GM12878 (cell line): ENCODE measurements around the gene KLRG1. TPM values are rescaled to one million over a fixed set of nuclear protein-coding genes. Genes with fewer than 3 reads are reported as not detected.

Source experiments
- BHLHE40 ChIP-seq, 2 experiments: fragments of 450-650 bp in 1 of 2; IDR thresholded peaks; 2 replicates each; pipeline ENCODE4 v1.6.1; 2011 to 2017; ENCODE audit warnings: low read depth in 2 of 2, borderline replicate concordance in 1 of 2, improper control_type of control experiment in 1 of 2, low read length in 1 of 2, mild to moderate bottlenecking in 1 of 2
- CREB1 ChIP-seq: IDR thresholded peaks from 2 replicates; pipeline ENCODE4 v1.6.1; 2012; ENCODE audit warnings: low read depth, mild to moderate bottlenecking, inconsistent platforms
- DPF2 ChIP-seq: fragments of 450-650 bp; IDR thresholded peaks from 2 replicates; pipeline ENCODE4 v1.6.1; 2017; ENCODE audit warnings: mild to moderate bottlenecking
- EGR1 ChIP-seq, 2 experiments: IDR thresholded peaks; 1 replicate in 1 of 2; 2 replicates in 1 of 2; pipeline ENCODE4 v1.6.1; 2011 to 2012; ENCODE audit warnings: low read depth in 2 of 2, low read length in 2 of 2, borderline replicate concordance in 1 of 2, mild to moderate bottlenecking in 1 of 2, moderate library complexity in 1 of 2
- EP300 ChIP-seq, 2 experiments: fragments of 150-350 bp in 1 of 2; IDR thresholded peaks; 2 replicates each; pipeline ENCODE4 v1.6.1; 2011 to 2012; ENCODE audit warnings: low read depth in 2 of 2, low read length in 2 of 2, borderline replicate concordance in 1 of 2, improper control_type of control experiment in 1 of 2, inconsistent platforms in 1 of 2; ENCODE audit not compliant: control insufficient read depth in 1 of 2
- ESRRA ChIP-seq: IDR thresholded peaks from 2 replicates; pipeline ENCODE4 v1.6.1; 2012; ENCODE audit warnings: mild to moderate bottlenecking, low read length, improper control_type of control experiment
- GABPA ChIP-seq: IDR thresholded peaks from 2 replicates; pipeline ENCODE4 v1.6.1; 2014; ENCODE audit warnings: antibody characterized with exemption, low read depth, mild to moderate bottlenecking, inconsistent platforms
- HDAC2 ChIP-seq: fragments of 200-600 bp; sonication (generic); IDR thresholded peaks from 2 replicates; pipeline ENCODE4 v1.6.1; 2017
- IKZF2 ChIP-seq, 2 experiments: fragments of 450-650 bp; IDR thresholded peaks; 2 replicates each; pipeline ENCODE4 v1.6.1; 2017; ENCODE audit warnings: mild to moderate bottlenecking in 2 of 2, moderate library complexity in 2 of 2
- KAT2A ChIP-seq: conservative IDR thresholded peaks from 2 replicates; pipeline ENCODE4 v1.6.1; 2011; ENCODE audit warnings: low read depth, low read length; ENCODE audit not compliant: control insufficient read depth
- MXI1 ChIP-seq: fragments of 150-350 bp; IDR thresholded peaks from 2 replicates; pipeline ENCODE4 v1.6.1; 2011; ENCODE audit warnings: low read depth, mild to moderate bottlenecking, inconsistent platforms, low read length, improper control_type of control experiment
- NFYB ChIP-seq: IDR thresholded peaks from 2 replicates; pipeline ENCODE4 v1.6.1; 2011; ENCODE audit warnings: low read depth, mild to moderate bottlenecking, low read length, improper control_type of control experiment, moderate library complexity; ENCODE audit not compliant: insufficient read depth
- NR2C2 ChIP-seq: IDR thresholded peaks from 2 replicates; pipeline ENCODE4 v1.6.1; 2011; ENCODE audit warnings: borderline replicate concordance, low read depth; ENCODE audit not compliant: control insufficient read depth, insufficient read length
- RCOR1 ChIP-seq: conservative IDR thresholded peaks from 2 replicates; pipeline ENCODE4 v1.6.1; 2012; ENCODE audit warnings: low read depth, low read length, improper control_type of control experiment
- SMAD1 ChIP-seq: fragments of 450-650 bp; IDR thresholded peaks from 2 replicates; pipeline ENCODE4 v1.6.1; 2018; ENCODE audit warnings: mild to moderate bottlenecking, low read depth; ENCODE audit not compliant: partially characterized antibody
- SMAD5 ChIP-seq: IDR thresholded peaks from 2 replicates; pipeline ENCODE4 v1.6.1; 2016; ENCODE audit warnings: antibody characterized with exemption, low read depth
- SUPT20H ChIP-seq: IDR thresholded peaks from 2 replicates; pipeline ENCODE4 v1.6.1; 2011; ENCODE audit warnings: low read depth, mild to moderate bottlenecking, low read length, moderate library complexity, borderline replicate concordance; ENCODE audit not compliant: control insufficient read depth
- TCF3 ChIP-seq: IDR thresholded peaks from 2 replicates; pipeline ENCODE4 v1.6.1; 2012; ENCODE audit warnings: low read depth, mild to moderate bottlenecking, low read length, borderline replicate concordance; ENCODE audit not compliant: insufficient read depth
- polyA plus RNA-seq, 11 experiments: library from polyadenylated mRNA; depleted of rRNA in 4 of 11; unstranded in 6 of 11; stranded (reverse) in 5 of 11; fragments of >200 nt; fragmentation: Nextera tagmentation in 4 of 11; fragmentation: Illumina TruSeq in 1 of 11; extraction: Ambion mirVana in 4 of 11; extraction: Trizol in 1 of 11; gene quantifications; 1 replicate in 1 of 11; 2 replicates in 10 of 11; pipeline versions ENCODE4 v1.2.1 to v1.2.3, GENCODE V29; 2011 to 2016; ENCODE audit warnings: inconsistent platforms in 2 of 11, missing spikeins in 2 of 11, low read depth in 1 of 11
- total RNA-seq, 4 experiments: library from RNA; depleted of rRNA in 3 of 4; stranded (reverse); fragments of >200 nt in 3 of 4; fragmentation: Illumina TruSeq in 1 of 4; extraction: Trizol in 1 of 4; gene quantifications; 2 replicates each; pipeline versions ENCODE4 v1.2.1 to v1.2.3, GENCODE V29; 2013 to 2021
- TF ChIP-seq, protein P1 (sequence below): IDR thresholded peaks from 2 replicates; pipeline ENCODE4 v1.6.1; 2011; ENCODE audit warnings: borderline replicate concordance, low read depth, mild to moderate bottlenecking, moderate library complexity, low read length; ENCODE audit not compliant: insufficient read depth, poor library complexity, severe bottlenecking
- TF ChIP-seq, protein P2 (sequence below): fragments of 450-650 bp; conservative IDR thresholded peaks from 2 replicates; pipeline ENCODE4 v1.6.1; 2017; ENCODE audit warnings: mild to moderate bottlenecking, moderate library complexity
- TF ChIP-seq, protein P3 (sequence below): IDR thresholded peaks from 2 replicates; pipeline ENCODE4 v1.6.1; 2011; ENCODE audit warnings: mild to moderate bottlenecking, low read depth, low read length, moderate library complexity; ENCODE audit not compliant: insufficient replicate concordance
- TF ChIP-seq, protein P4 (sequence below): IDR thresholded peaks from 2 replicates; pipeline ENCODE4 v1.6.1; 2012; ENCODE audit warnings: low read depth, low read length, improper control_type of control experiment

KLRG1 gene
- total and polyA plus RNA-seq, 10 of the 15 experiments (the other 5 are each of a cell fraction or from before 2014, with no cell fraction given), result 2.3 to 6.5 (median 3.9) TPM

DNA sequence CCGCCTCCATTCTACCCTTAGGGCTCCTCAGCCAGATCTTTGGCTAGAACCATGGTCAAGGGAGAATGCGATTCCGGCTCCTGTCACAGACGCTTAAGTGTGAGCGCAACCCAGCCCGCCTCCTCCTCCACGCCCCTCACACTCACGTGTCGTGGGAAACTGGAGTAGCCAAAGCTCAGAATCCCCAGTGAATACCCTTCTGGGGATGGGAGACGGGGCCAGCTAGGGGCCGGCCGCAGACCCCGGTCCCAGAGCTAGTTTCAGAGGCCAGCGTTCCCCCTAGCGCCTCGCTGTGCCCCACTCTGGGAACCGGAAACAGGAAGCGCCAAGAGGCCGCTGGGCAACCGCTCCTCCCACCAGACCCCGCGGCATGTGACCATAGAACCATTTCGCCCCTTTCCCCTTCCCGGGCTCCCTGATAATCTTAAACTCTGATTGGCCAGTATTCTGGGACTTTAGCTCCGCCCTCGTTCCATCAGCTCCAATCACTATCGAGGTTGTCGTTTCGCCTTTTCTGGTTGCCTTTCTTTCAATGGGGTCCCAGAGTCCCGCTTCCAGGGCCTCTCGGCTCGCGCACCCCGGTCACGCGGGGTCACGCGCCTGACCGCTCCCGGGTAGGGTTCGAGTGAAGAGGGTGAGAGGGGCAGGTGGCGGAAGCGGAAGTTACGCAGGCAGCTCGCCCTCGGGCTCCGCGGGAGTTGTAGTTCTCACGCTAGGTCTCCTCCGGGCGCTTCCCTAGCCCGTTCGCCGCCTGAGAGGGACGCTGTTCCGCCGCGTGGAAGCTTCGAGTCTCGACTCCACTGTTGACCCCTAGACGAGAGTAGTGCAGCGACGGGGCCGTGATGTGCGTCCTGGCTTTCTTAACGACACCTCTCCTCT, 39.8 kb upstream of the KLRG1 start, which contains the start of gene M6PR (continued):
- TF ChIP-seq, protein P1, sequence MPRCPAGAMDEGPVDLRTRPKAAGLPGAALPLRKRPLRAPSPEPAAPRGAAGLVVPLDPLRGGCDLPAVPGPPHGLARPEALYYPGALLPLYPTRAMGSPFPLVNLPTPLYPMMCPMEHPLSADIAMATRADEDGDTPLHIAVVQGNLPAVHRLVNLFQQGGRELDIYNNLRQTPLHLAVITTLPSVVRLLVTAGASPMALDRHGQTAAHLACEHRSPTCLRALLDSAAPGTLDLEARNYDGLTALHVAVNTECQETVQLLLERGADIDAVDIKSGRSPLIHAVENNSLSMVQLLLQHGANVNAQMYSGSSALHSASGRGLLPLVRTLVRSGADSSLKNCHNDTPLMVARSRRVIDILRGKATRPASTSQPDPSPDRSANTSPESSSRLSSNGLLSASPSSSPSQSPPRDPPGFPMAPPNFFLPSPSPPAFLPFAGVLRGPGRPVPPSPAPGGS, result peak; percentile 51
- TF ChIP-seq EP300 (IDR thresholded peaks at IDR 0.05; ENCODE audit: borderline replicate concordance in 1 of 2, control insufficient read depth in 1 of 2, low read depth in 2 of 2, low read length in 2 of 2), result 0 out of 4 replicates have a peak, but pooled peaks of 1 of the 2 experiments have one; percentile 39
- peak; percentile 95 for TF ChIP-seq GABPA
- TF ChIP-seq, protein P2, sequence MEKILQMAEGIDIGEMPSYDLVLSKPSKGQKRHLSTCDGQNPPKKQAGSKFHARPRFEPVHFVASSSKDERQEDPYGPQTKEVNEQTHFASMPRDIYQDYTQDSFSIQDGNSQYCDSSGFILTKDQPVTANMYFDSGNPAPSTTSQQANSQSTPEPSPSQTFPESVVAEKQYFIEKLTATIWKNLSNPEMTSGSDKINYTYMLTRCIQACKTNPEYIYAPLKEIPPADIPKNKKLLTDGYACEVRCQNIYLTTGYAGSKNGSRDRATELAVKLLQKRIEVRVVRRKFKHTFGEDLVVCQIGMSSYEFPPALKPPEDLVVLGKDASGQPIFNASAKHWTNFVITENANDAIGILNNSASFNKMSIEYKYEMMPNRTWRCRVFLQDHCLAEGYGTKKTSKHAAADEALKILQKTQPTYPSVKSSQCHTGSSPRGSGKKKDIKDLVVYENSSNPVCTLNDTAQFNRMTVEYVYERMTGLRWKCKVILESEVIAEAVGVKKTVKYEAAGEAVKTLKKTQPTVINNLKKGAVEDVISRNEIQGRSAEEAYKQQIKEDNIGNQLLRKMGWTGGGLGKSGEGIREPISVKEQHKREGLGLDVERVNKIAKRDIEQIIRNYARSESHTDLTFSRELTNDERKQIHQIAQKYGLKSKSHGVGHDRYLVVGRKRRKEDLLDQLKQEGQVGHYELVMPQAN, result peak; percentile 96
- peak; percentile 55 for TF ChIP-seq SMAD5
- peak; percentile 88 to 94 for TF ChIP-seq BHLHE40 (IDR thresholded peaks at IDR 0.05; ENCODE audit: borderline replicate concordance in 1 of 2, low read depth in 2 of 2, low read length in 1 of 2)
- 0 out of 2 replicates have a peak, but pooled peaks have one; percentile 24 for TF ChIP-seq RCOR1
- TF ChIP-seq EGR1 (IDR thresholded peaks at IDR 0.05; ENCODE audit: borderline replicate concordance in 1 of 2, low read depth in 2 of 2, low read length in 2 of 2), result no peak
- TF ChIP-seq DPF2, result peak; percentile 31; the same call in 1 of the 2 replicates
- no peak for TF ChIP-seq SUPT20H
- TF ChIP-seq CREB1, result peak; percentile 97
- no peak for TF ChIP-seq ESRRA
- no peak for TF ChIP-seq HDAC2
- TF ChIP-seq IKZF2 (IDR thresholded peaks at IDR 0.05), result peak; percentile 53 to 61; a peak in 2 of 4 replicates
- TF ChIP-seq MXI1, result peak; percentile 63; the same call in 1 of the 2 replicates
- TF ChIP-seq SMAD1, result peak; percentile 43
- TF ChIP-seq, protein P3, sequence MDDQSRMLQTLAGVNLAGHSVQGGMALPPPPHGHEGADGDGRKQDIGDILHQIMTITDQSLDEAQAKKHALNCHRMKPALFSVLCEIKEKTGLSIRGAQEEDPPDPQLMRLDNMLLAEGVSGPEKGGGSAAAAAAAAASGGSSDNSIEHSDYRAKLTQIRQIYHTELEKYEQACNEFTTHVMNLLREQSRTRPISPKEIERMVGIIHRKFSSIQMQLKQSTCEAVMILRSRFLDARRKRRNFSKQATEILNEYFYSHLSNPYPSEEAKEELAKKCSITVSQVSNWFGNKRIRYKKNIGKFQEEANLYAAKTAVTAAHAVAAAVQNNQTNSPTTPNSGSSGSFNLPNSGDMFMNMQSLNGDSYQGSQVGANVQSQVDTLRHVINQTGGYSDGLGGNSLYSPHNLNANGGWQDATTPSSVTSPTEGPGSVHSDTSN, result no peak
- TF ChIP-seq NR2C2, result no peak
- TF ChIP-seq KAT2A, result no peak
- TF ChIP-seq, protein P4, sequence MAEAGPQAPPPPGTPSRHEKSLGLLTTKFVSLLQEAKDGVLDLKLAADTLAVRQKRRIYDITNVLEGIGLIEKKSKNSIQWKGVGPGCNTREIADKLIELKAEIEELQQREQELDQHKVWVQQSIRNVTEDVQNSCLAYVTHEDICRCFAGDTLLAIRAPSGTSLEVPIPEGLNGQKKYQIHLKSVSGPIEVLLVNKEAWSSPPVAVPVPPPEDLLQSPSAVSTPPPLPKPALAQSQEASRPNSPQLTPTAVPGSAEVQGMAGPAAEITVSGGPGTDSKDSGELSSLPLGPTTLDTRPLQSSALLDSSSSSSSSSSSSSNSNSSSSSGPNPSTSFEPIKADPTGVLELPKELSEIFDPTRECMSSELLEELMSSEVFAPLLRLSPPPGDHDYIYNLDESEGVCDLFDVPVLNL, result peak; percentile 80
- TF ChIP-seq NFYB, result peak; percentile 66
- no peak for TF ChIP-seq TCF3
